T-helper 1 cell (primary cell): ENCODE results near the gene GAS7.
"Not testable (repeated sequence)": the region's sequence is repeated elsewhere in the genome, so short reads cannot be mapped to it uniquely, and the experiment has no call there.

Experiments
- DNase-seq, 5 donors: peaks; one replicate each; pipeline ENCODE4 v3.0.0-alpha.2; 2012 to 2020

GAS7 gene

GRCh38 chr17:10018461-10018891 is 179.9 kb downstream of the GAS7 start:
- DNase-seq: no peak

- not testable (repeated sequence) for DNase-seq
Observed at GRCh38 chr17:10016958-10017570, 181.3 kb downstream of the GAS7 start.

DNA sequence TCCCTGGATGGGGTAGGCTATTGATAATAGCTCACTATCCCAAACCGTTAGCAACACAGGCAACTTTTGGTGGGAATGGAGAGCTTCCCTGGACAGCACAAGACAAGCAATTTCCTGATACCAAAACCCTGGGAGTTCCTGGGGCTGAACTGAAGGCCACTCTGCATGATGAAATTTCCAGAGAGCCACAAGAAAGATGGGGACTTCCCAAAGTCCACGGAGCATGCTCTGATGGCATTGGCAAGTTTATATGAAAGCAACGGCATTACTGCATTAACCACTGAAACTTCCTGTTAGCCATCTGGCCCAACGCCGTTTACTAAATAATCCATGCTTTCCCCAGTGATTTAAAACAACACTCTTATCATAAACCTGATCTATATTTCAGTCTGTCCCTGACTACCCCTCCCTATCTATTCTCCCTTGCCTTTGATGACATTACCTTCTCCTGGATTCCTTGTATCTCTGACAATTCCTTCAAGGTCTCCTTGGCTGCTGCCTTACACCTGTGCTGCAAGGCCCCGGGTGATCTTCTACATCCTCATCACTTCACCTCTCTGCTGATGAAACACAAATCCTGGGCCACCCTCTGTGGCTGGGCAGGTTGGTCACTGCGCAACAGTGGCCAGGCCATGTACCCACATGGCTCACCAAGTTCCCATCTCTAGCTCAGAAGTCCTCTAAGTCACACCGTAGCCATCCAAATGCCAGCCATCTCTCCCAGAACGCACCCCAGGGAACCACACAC is 184.9 kb downstream of the GAS7 start:
- DNase-seq: no peak

GRCh38 chr17:10010752-10011151 is 187.7 kb downstream of the GAS7 start:
- DNase-seq: no peak

- no peak for DNase-seq
Observed at GRCh38 chr17:10003705-10004104, 194.7 kb downstream of the GAS7 start.

DNA sequence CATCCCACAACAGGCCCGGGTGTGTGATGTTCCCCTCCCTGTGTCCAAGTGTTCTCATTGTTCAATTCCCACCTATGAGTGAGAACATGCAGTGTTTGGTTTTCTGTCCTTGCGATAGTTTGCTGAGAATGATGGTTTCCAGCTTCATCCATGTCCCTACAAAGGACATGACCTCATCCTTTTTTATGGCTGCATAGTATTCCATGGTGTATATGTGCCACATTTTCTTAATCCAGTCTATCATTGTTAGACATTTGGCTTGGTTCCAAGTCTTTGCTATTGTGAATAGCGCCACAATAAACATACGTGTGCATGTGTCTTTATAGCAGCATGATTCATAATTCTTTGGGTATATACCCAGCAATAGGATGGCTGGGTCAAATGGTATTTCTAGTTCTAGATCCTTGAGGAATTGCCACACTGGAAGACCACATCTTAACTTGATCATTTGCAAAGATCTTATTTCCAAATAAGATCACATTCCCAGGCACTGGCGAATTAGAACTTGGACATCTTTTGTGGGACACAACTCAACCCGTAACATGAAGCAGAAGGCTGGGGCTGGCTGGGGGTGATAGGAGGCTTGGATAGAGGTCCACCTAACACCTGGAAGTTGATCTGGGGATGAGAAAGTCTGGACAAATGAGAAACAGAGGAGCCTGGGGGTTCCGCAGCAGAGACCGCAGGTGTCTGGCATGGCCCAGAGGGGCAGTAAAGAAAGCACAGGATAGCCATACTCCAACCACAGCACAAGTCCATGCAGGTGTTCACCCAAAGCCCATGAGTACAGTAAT is 195.6 kb downstream of the GAS7 start:
- DNase-seq: not testable (repeated sequence)

DNA sequence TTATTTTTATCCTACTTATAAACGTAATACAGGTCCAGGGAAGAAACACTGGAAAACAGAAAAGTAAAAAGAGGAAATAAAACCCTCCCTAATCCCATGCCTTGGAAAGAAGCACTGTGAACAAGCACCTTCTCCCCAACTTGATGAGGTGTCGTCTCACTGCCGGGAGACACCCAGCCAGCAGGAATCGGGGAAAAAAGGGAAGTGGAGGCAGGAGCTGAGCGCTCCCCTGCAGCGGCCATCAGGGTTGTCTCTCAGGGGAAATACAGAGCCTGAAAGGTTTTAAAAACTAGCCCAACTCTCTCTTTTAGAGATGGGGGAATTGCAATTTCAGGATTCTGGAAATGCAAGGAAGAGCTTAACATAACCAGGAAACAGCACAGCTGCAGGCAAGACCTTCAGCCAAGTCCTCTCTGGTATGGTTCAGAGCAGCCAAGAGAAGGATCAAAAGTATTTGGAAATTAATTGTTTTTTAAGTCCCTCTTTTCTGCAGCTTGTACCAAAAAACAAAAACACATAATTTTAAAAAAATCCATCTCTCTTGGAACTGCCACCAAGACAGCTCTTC is 197.0 kb downstream of the GAS7 start:
- DNase-seq: no peak

DNA sequence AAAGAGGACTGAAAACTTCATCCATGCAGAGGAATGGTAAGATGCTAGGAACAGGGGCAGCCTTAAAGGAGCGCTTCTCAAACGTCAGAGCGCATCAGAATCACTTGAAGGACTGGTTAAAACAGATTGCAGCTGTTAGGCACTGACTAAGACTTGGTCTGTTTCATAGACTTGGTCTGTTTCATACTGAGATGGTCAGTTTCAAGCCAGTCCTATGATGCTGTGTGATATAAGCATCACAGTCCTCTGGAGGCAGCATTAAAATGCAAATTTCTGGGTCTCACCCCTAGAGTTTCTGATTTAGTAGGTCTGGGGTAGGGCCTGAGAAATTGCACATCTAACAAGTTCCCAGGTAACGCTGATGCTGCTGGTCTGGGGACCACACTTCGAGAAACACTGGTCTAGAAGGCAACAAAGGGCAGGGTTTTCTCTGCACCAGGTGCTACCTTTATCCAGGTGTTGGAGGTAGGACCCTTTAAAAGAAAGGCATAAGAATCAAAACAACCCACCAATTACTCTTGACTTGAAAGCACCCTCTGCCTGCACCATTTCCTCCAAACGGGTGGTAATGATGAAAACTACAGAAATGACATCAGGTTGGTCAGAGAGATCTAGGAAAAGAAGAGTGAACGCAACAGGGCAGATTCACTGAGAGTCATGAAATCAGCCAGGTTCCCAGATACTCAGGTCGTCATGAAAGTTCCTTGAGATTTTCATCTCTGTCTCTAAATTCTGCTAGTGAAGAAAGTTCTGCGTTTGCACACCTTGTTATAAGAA is 198.3 kb downstream of the GAS7 start:
- DNase-seq: no peak

- no peak for DNase-seq
Observed at GRCh38 chr17:9998060-9998459, 200.3 kb downstream of the GAS7 start.

DNA sequence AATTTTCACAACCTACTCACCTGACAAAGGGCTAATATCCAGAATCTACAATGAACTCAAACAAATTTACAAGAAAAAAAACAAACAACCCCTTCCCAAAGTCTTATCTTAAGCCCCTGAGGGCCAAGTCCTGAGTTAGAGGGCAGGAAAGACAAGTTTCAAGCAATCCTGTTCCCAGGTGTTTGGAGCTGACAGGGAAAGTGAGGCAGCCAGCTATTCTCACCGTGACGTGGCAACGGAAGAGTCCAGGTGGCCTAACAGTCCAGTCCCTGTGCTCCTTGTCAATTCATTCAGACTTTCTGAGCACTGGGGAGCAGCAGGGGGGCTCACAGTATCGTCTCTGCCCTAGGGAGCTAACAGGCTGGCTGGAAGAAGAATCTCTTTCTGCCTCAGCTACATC is 203.6 kb downstream of the GAS7 start:
- DNase-seq: no peak

DNA sequence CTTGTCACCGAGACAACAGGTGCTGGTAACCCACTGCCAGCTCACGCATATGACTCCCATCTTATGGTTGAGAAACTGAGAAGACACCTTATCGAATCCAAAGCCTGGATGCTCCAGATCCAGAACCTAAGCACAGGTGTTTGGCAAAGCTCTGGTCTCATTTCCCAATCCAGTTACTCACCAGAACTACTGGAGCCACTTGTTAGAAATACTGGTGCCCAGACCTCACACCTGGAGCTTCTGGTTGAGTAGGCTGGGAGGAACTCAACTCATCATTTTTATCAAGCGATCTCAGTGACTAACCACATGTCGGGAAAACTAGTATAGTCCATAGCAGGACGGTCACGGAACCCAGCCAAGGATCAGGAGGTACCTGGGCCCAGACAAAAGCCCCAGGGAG is 206.6 kb downstream of the GAS7 start:
- no peak for DNase-seq

GRCh38 chr17:9991351-9991750 is 207.1 kb downstream of the GAS7 start:
- no peak for DNase-seq

- DNase-seq: peak in 2 of 5 donors; percentile 1 to 8
Observed at GRCh38 chr17:9987779-9988585, 210.4 kb downstream of the GAS7 start.

GRCh38 chr17:9986754-9987382 is 211.5 kb downstream of the GAS7 start:
- no peak for DNase-seq

DNA sequence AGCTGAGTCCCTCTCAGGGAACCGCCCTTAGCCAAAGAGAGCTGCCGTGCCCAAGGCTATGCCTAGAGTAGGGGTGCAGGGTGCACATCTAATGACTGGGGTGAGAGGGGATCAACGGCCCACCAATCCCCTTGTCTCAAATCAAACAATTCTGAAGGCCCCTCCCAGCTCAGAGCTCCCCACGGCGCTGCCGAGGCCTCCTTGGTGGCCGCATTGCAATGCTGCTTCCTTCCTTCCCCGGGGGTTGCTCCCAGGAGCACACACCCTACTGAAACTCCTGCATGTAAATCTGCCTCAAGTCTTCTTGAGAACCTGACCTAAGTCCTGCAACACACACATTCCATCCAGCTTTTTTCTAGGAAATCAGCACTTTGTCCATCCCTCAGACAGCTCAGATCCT is 212.8 kb downstream of the GAS7 start:
- DNase-seq: no peak

GRCh38 chr17:9984768-9985167 is 213.6 kb downstream of the GAS7 start:
- no peak for DNase-seq

- DNase-seq: no peak
Observed at GRCh38 chr17:9982159-9982558, 216.2 kb downstream of the GAS7 start.

DNA sequence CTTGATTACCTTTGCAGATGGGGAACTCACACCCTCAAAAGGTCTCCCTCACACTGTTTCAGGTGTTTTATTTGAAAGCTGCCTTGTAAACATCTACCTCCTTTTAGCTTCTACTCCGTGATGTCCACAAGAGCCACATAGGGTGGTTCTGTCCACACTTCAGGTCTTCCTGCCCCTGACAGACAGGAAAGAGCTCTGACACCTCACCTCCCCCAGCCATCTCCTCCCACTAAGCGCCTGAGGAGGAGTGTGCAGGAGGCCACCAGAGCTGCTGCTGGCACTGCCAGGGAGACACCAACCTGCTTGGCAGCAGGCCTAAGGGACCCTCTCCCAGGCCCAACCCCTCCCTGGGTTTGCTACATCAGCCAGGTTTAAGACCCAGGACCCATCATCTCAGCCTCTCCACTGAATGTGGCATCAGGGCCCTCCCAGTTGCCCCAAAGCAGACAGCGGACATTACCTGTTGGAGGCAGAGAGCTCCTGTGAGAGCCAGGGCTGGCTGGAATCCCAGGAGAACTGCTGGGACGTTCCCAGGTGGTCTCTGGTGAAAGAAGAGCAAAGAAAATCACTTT is 217.0 kb downstream of the GAS7 start:
- no peak for DNase-seq

- no peak for DNase-seq
Observed at GRCh38 chr17:9979463-9979995, 218.9 kb downstream of the GAS7 start.

- no peak for DNase-seq
Observed at GRCh38 chr17:9977180-9977575, 221.2 kb downstream of the GAS7 start.
